ENCODE measurements around the gene ADARB1. TPM values are rescaled to one million over a fixed set of nuclear protein-coding genes. Genes with fewer than 3 reads are reported as not detected.

ADARB1 gene
- total RNA-seq, 2 experiments from 2014 or later, result 6.6 to 20.5 TPM

- Histone ChIP-seq H3K4me2 (ENCODE audit: low read length) (no peak overlapping the region), H3K9me3 (ENCODE audit: low read length) (no peaks in the 10 kb centered on the region), H3K36me3 (ENCODE audit: insufficient read depth, low read length) (no peaks in the 10 kb centered on the region), H3K79me2 (ENCODE audit: insufficient read depth, low read depth, low read length) (no peaks in the 10 kb centered on the region), H2AFZ (ENCODE audit: low read length) (no peak overlapping the region), H3K9me2 (ENCODE audit: insufficient read depth, low read length) (no peaks in the 10 kb centered on the region), H3K27ac (ENCODE audit: low read depth, low read length, poor library complexity, severe bottlenecking) (no peak overlapping the region), H4K20me1 (ENCODE audit: insufficient read depth, low read length) (no peaks in the 10 kb centered on the region), H3K4me1 (ENCODE audit: insufficient read depth, low read length, poor library complexity, severe bottlenecking) (no peaks in the 10 kb centered on the region), H3K4me3 (ENCODE audit: low read depth, low read length, poor library complexity, severe bottlenecking) (no peak overlapping the region)
- no peak for TF ChIP-seq EZH2phosphoT487 (IDR thresholded peaks at IDR 0.05; ENCODE audit: borderline replicate concordance, low read depth, low read length)
- no peak for TF ChIP-seq CTCF (conservative IDR thresholded peaks at IDR 0.05; ENCODE audit: low read length)
- no peak for DNase-seq (ENCODE audit: low spot score)
- BruUV-seq (replicated peaks), result no TSS peak
- ChIA-PET POLR2A (interaction anchor here (0.9 to 1.5 kb wide), 2 partner anchors 31 to 48 kb away, joined by 3 to 5 read pairs; no protein-coding TSS in a partner anchor), CTCF (ENCODE audit: unreplicated experiment) (no interaction called here)
- intact Hi-C loops (cut with micrococcal nuclease; ENCODE audit: unreplicated experiment), result no loop called here
These were observed 1.9 kb downstream of the ADARB1 start for GRCh38 chr21:45076245-45076711.

GRCh38 chr21:45078371-45078770 is 4.0 kb downstream of the ADARB1 start:
- ChIA-PET CTCF (ENCODE audit: unreplicated experiment) (interaction anchor here (0.6 kb wide), 1 partner anchor 39 kb away, joined by 4 read pairs; no protein-coding TSS in a partner anchor), POLR2A (interaction anchor here (1.3 to 1.4 kb wide), 2 partner anchors 17 to 50 kb away, joined by 4 read pairs; no protein-coding TSS in a partner anchor)
- intact Hi-C loops (cut with micrococcal nuclease; ENCODE audit: unreplicated experiment), result no loop called here
- no TSS peak for BruUV-seq (replicated peaks)
- Histone ChIP-seq H3K4me2 (ENCODE audit: low read length) (no peak overlapping the region), H3K4me1 (ENCODE audit: insufficient read depth, low read length, poor library complexity, severe bottlenecking) (no peaks in the 10 kb centered on the region), H3K27ac (ENCODE audit: low read depth, low read length, poor library complexity, severe bottlenecking) (no peak overlapping the region), H3K9me2 (ENCODE audit: insufficient read depth, low read length) (no peaks in the 10 kb centered on the region), H3K79me2 (ENCODE audit: insufficient read depth, low read depth, low read length) (no peaks in the 10 kb centered on the region), H3K36me3 (ENCODE audit: insufficient read depth, low read length) (no peaks in the 10 kb centered on the region), H3K9me3 (ENCODE audit: low read length) (no peaks in the 10 kb centered on the region), H4K20me1 (ENCODE audit: insufficient read depth, low read length) (no peaks in the 10 kb centered on the region), H3K4me3 (ENCODE audit: low read depth, low read length, poor library complexity, severe bottlenecking) (no peak overlapping the region), H2AFZ (ENCODE audit: low read length) (no peak overlapping the region)
- TF ChIP-seq EZH2phosphoT487 (IDR thresholded peaks at IDR 0.05; ENCODE audit: borderline replicate concordance, low read depth, low read length), result no peak
- DNase-seq (ENCODE audit: low spot score), result no peak

GRCh38 chr21:45078877-45079281 is 4.5 kb downstream of the ADARB1 start:
- no peak overlapping the region for H3K4me3 ChIP-seq (ENCODE audit: low read depth, low read length, poor library complexity, severe bottlenecking)
- no peaks in the 10 kb centered on the region for H4K20me1 ChIP-seq (ENCODE audit: insufficient read depth, low read length)
- BruUV-seq (replicated peaks), result no TSS peak
- no peaks in the 10 kb centered on the region for H3K79me2 ChIP-seq (ENCODE audit: insufficient read depth, low read depth, low read length)
- POLR2A ChIA-PET, result interaction anchor here (1.4 kb wide), 1 partner anchor 17 kb away, joined by 4 read pairs; no protein-coding TSS in a partner anchor
- intact Hi-C loops (cut with micrococcal nuclease; ENCODE audit: unreplicated experiment), result no loop called here
- H3K9me2 ChIP-seq (ENCODE audit: insufficient read depth, low read length), result no peaks in the 10 kb centered on the region
- DNase-seq (ENCODE audit: low spot score), result no peak
- no peaks in the 10 kb centered on the region for H3K9me3 ChIP-seq (ENCODE audit: low read length)
- H3K4me2 ChIP-seq (ENCODE audit: low read length), result no peak overlapping the region
- TF ChIP-seq CTCF (conservative IDR thresholded peaks at IDR 0.05; ENCODE audit: low read length) (no peak), EZH2phosphoT487 (IDR thresholded peaks at IDR 0.05; ENCODE audit: borderline replicate concordance, low read depth, low read length) (no peak)
- no peaks in the 10 kb centered on the region for H3K4me1 ChIP-seq (ENCODE audit: insufficient read depth, low read length, poor library complexity, severe bottlenecking)
- CTCF ChIA-PET (ENCODE audit: unreplicated experiment), result no interaction called here
- no peaks in the 10 kb centered on the region for H3K36me3 ChIP-seq (ENCODE audit: insufficient read depth, low read length)
- no peak overlapping the region for H3K27ac ChIP-seq (ENCODE audit: low read depth, low read length, poor library complexity, severe bottlenecking)
- H2AFZ ChIP-seq (ENCODE audit: low read length), result no peak overlapping the region

Measured in OCI-LY7 (cell line).